Activated CD4-positive, alpha-beta T cell treated with anti-CD3 and anti-CD28 coated beads, Interleukin-2, amount 10 ng/mL, durations not matched to agents 24 days and 14 days (primary cell): ENCODE measurements around the gene TMEM200C. TPM values are rescaled to one million over a fixed set of nuclear protein-coding genes. Genes with fewer than 3 reads are reported as not detected.

Source experiments
- DNase-seq: peaks from one replicate; pipeline ENCODE4 v3.0.0; 2022
- H3K27ac Mint-ChIP-seq: one replicate; pipeline ENCODE4 v1.8.0; 2022; ENCODE audit warnings: mild to moderate bottlenecking, mixed read lengths
- H3K27me3 Mint-ChIP-seq: one replicate; pipeline ENCODE4 v1.8.0; 2022; ENCODE audit warnings: mixed read lengths
- H3K36me3 Mint-ChIP-seq: one replicate; pipeline ENCODE4 v1.8.0; 2022; ENCODE audit warnings: low read depth, mild to moderate bottlenecking, mixed read lengths
- H3K4me1 Mint-ChIP-seq: one replicate; pipeline ENCODE4 v1.8.0; 2021; ENCODE audit warnings: mixed read lengths
- H3K4me3 Mint-ChIP-seq: one replicate; pipeline ENCODE4 v1.8.0; 2022; ENCODE audit warnings: mild to moderate bottlenecking, moderate library complexity, mixed read lengths
- H3K9me3 Mint-ChIP-seq: one replicate; pipeline ENCODE4 v1.8.0; 2021; ENCODE audit warnings: mixed read lengths
- intact Hi-C: fragments of 100-400 bp; cut with micrococcal nuclease; formaldehyde crosslinking; loops from one replicate; pipeline ENCODE4 v1.15.1; 2023
- total RNA-seq: library from RNA; stranded (reverse); gene quantifications from 2 replicates; pipeline ENCODE4 v1.2.3, GENCODE V29; 2022

The TMEM200C gene
- total RNA-seq, 1 donor from 2014 or later: not detected

- Mint-ChIP-seq H3K4me1 (no peaks in the 10 kb centered on the region), H3K36me3 (no peaks in the 10 kb centered on the region), H3K4me3 (no peak overlapping the region), H3K27me3 (no peaks in the 10 kb centered on the region), H3K9me3 (no peaks in the 10 kb centered on the region), H3K27ac (no peak overlapping the region)
- no peak for DNase-seq
- intact Hi-C loops: no loop called here
Observed at GRCh38 chr18:5839102-5839501, 56.2 kb downstream of the TMEM200C start.
